ENCODE results near the gene ZBTB20.
A peak's percentile ranks its signal among the peaks of the same experiment; 100 is the strongest.

GRCh38 chr3:114527036-114527644, 619.9 kb downstream of the ZBTB20 start:
- TF ChIP-seq POLR2AphosphoS5 (IDR thresholded peaks at IDR 0.05; ENCODE audit: low read depth, low read length) (no peak), SMC3 (IDR thresholded peaks at IDR 0.05; ENCODE audit: low read depth, low read length) (peak; percentile 27; the same call in 1 of the 2 replicates), MAX (IDR thresholded peaks at IDR 0.05; ENCODE audit: low read depth) (no peak), CTCF (IDR thresholded peaks at IDR 0.05) (peak; percentile 67), TAF1 (IDR thresholded peaks at IDR 0.05; ENCODE audit: borderline replicate concordance, low read depth, low read length) (no peak), USF1 (IDR thresholded peaks at IDR 0.05; ENCODE audit: borderline replicate concordance, low read depth) (no peak), EP300 (IDR thresholded peaks at IDR 0.05; ENCODE audit: borderline replicate concordance in 1 of 2, low read depth in 1 of 2, low read length in 1 of 2) (no peak), NRF1 (IDR thresholded peaks at IDR 0.05; ENCODE audit: low read depth, low read length) (no peak), SIN3A (IDR thresholded peaks at IDR 0.05; ENCODE audit: borderline replicate concordance, low read depth, low read length) (no peak), EZH2phosphoT487 (IDR thresholded peaks at IDR 0.05; ENCODE audit: borderline replicate concordance, low read depth) (no peak), JUND (IDR thresholded peaks at IDR 0.05) (no peak), ELF1 (IDR thresholded peaks at IDR 0.05) (no peak), RAD21 (IDR thresholded peaks at IDR 0.05; ENCODE audit: low read length) (peak; percentile 44), RCOR1 (IDR thresholded peaks at IDR 0.05; ENCODE audit: low read length) (no peak)

Data from SK-N-SH (cell line).